ENCODE data around the gene TMC4. TPM values are rescaled to one million over a fixed set of nuclear protein-coding genes. Genes with fewer than 3 reads are reported as not detected.
A peak's percentile ranks its signal among the peaks of the same experiment; 100 is the strongest.
"Not testable (repeated sequence)": the region's sequence is repeated elsewhere in the genome, so short reads cannot be mapped to it uniquely, and the experiment has no call there.

TMC4 gene
- total RNA-seq, result not detected
- polyA plus RNA-seq, result under 1 TPM in 1 of 3 donors, not detected in 2; 0.13 TPM
- 0.17 to 0.86 (median 0.38) reads per million in 6 experiments for total RNA-seq

GRCh38 chr19:54172471-54173358, at the start of gene TMC4:
TSS of gene TMC4 (minus strand) at chr19:54173160. CDS start at chr19:54173117, 43 bp downstream.
- DNase-seq, result no peak
- peak in 1 of 2 donors; percentile 39 for ATAC-seq
- POLR2A ChIA-PET, result interaction anchor here (1.0 to 2.6 kb wide), 3 partner anchors 14 to 35 kb away, joined by 3 to 9 read pairs (median 8); partner anchors contain the start of genes LENG1 and MBOAT7
- Mint-ChIP-seq H3K36me3 (peaks cover 0 to 9% (median 0%) of the 10 kb centered on the region in 3 donors), H3K9me3 (no peaks in the 10 kb centered on the region), H3K27me3 (no peaks in the 10 kb centered on the region), H3K4me3 (no peak within 1 kb of the TSS), H3K4me1 (peaks cover 2 to 16% (median 9%) of the 10 kb centered on the region in 4 donors), H3K27ac (no peak within 1 kb of the TSS)

DNA sequence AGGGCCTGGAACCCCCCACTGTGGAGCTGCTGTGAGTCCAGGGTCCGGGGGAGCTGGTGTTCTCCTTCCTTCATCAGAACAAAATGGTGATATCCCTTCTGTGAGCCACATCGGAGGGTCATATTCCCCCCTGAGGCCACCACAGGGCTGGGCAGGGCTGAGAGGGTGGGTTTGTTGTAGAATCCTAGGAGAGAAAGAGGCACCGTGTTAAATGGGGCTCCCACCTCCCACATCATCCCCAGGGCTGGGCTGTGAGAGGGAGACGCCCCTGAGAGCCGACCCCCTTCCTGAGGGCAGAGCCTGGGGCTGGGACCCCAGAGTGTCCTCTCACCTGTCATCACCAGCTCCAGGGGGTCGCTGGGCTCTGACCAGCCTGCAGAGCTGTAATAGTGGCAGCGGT, 49.0 kb upstream of the TMC4 start:
- H3K27ac Mint-ChIP-seq, POLR2A ChIA-PET, H3K36me3 Mint-ChIP-seq: not testable (repeated sequence)

GRCh38 chr19:54219702-54220101, 46.7 kb upstream of the TMC4 start:
- POLR2A ChIA-PET, H3K36me3 Mint-ChIP-seq, H3K4me3 Mint-ChIP-seq, ATAC-seq, H3K9me3 Mint-ChIP-seq, DNase-seq, H3K27ac Mint-ChIP-seq: not testable (repeated sequence)
- Mint-ChIP-seq H3K27me3 (peaks cover 3 to 18% (median 6%) of the 10 kb centered on the region in 5 donors), H3K4me1 (peaks cover 2 to 12% (median 8%) of the 10 kb centered on the region in 4 donors)

More for the DNA sequence above, 49.0 kb upstream of the TMC4 start:
- not testable (repeated sequence) for ATAC-seq, H3K4me3 Mint-ChIP-seq, DNase-seq, H3K9me3 Mint-ChIP-seq
- peaks cover 3 to 18% (median 6%) of the 10 kb centered on the region in 5 donors for H3K27me3 Mint-ChIP-seq
- peaks cover 2 to 10% (median 7%) of the 10 kb centered on the region in 4 donors for H3K4me1 Mint-ChIP-seq

GRCh38 chr19:54218960-54219661, 46.2 kb upstream of the TMC4 start:
- DNase-seq, result no peak
- no peak for ATAC-seq
- Mint-ChIP-seq H3K4me1 (peaks cover 2 to 12% (median 8%) of the 10 kb centered on the region in 4 donors), H3K27ac (peak overlapping the region in 1 of 10 donors; percentile 37), H3K27me3 (peaks cover 3 to 17% (median 6%) of the 10 kb centered on the region in 5 donors), H3K9me3 (no peaks in the 10 kb centered on the region), H3K36me3 (peaks cover 0 to 5% (median 0%) of the 10 kb centered on the region in 3 donors), H3K4me3 (no peak overlapping the region)
- POLR2A ChIA-PET, result no interaction called here

DNA sequence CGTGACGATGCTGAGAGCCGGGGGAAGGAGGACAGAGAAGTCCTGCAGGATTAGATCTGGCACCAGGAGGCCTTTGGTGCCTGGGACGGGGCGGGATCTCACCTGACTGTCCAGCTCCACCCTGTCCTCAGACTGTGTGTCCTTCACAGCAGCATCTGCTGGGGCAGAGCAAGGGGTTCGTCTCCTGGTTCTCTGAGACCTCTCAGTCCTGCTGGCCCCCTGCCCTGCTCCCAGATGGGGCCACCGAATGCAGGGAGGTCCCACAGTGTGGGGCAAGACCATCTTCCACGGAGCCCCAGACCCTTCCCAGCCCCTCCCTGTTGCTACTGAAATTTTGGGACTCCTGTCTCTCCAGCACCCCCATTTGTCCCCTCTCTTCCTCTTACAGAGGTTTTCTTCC, 45.3 kb upstream of the TMC4 start:
- Mint-ChIP-seq H3K9me3 (no peaks in the 10 kb centered on the region), H3K4me1 (peaks cover 2 to 8% (median 4%) of the 10 kb centered on the region in 4 donors), H3K4me3 (no peak overlapping the region), H3K27me3 (peaks cover 0 to 8% (median 2%) of the 10 kb centered on the region in 5 donors), H3K27ac (no peak overlapping the region), H3K36me3 (peaks cover 0 to 5% (median 0%) of the 10 kb centered on the region in 3 donors)
- no peak for DNase-seq
- ATAC-seq, result no peak
- POLR2A ChIA-PET, result no interaction called here

GRCh38 chr19:54217517-54218247, 44.7 kb upstream of the TMC4 start:
- H3K4me1 Mint-ChIP-seq, DNase-seq, H3K9me3 Mint-ChIP-seq, H3K36me3 Mint-ChIP-seq, ATAC-seq, POLR2A ChIA-PET, H3K4me3 Mint-ChIP-seq, H3K27me3 Mint-ChIP-seq: not testable (repeated sequence)
- peak overlapping the region in 1 of 10 donors; percentile 71 for H3K27ac Mint-ChIP-seq

- ATAC-seq, result no peak
- Mint-ChIP-seq H3K9me3 (no peaks in the 10 kb centered on the region), H3K36me3 (peaks cover 0 to 5% (median 0%) of the 10 kb centered on the region in 3 donors), H3K27ac (no peak overlapping the region), H3K4me3 (no peak overlapping the region), H3K4me1 (peaks cover 0 to 4% (median 2%) of the 10 kb centered on the region in 4 donors), H3K27me3 (peaks cover 0 to 4% (median 0%) of the 10 kb centered on the region in 5 donors)
- no peak for DNase-seq
- POLR2A ChIA-PET, result no interaction called here
These were observed 43.9 kb upstream of the TMC4 start for GRCh38 chr19:54216869-54217268.

DNA sequence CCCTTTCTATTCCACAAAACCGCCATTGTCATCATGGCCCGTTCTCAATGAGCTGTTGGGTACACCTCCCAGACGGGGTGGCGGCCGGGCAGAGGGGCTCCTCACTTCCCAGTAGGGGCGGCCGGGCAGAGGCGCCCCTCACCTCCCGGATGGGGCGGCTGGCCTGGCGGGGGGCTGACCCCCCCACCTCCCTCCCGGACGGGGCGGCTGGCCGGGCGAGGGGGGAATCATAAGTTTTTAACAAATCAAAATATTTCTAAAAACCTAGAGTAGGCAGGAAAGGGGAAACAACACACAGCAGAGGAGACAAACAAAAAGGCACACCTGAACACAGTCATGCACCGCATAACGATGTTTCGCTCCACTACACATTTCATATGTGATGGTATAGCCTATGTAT, 41.8 kb upstream of the TMC4 start:
- H3K27ac Mint-ChIP-seq, POLR2A ChIA-PET: not testable (repeated sequence)

GRCh38 chr19:54214217-54214616, 41.3 kb upstream of the TMC4 start:
- H3K27me3 Mint-ChIP-seq, POLR2A ChIA-PET, ATAC-seq, DNase-seq, H3K27ac Mint-ChIP-seq, H3K9me3 Mint-ChIP-seq, H3K4me3 Mint-ChIP-seq, H3K36me3 Mint-ChIP-seq: not testable (repeated sequence)
- H3K4me1 Mint-ChIP-seq, result peaks cover 13 to 27% (median 22%) of the 10 kb centered on the region in 4 donors

More for the DNA sequence above, 41.8 kb upstream of the TMC4 start:
- H3K36me3 Mint-ChIP-seq, H3K4me3 Mint-ChIP-seq, ATAC-seq, DNase-seq, H3K27me3 Mint-ChIP-seq, H3K9me3 Mint-ChIP-seq: not testable (repeated sequence)
- peaks cover 12 to 21% (median 17%) of the 10 kb centered on the region in 4 donors for H3K4me1 Mint-ChIP-seq

DNA sequence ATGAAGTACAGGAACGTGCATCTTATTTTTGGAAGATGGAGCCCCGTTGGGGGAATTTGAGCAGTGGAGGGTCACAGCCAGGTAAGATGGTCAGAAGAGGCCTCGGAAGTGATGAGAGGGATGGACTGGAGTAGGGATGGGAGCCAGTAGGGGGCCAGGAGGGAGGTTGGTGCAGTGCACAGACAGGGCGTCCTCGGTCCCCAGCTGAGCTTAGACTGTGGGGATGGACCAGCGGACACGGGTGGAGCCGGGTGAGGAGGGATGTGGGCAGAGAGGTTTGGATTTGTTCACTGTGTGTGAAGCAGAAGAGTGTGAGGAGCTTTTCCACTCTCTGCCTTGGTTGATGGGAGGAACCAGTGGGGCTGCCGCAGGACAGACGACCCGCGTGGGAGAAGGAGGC, 38.3 kb upstream of the TMC4 start:
- ATAC-seq (no peak), DNase-seq (no peak)
- Mint-ChIP-seq H3K9me3 (no peaks in the 10 kb centered on the region), H3K27ac (peak overlapping the region; percentile 34 to 93 (median 84)), H3K4me3 (peak overlapping the region in 9 of 10 donors; percentile 15 to 73 (median 56)), H3K36me3 (peaks cover 0 to 28% (median 3%) of the 10 kb centered on the region in 3 donors), H3K4me1 (peaks cover 24 to 54% (median 51%) of the 10 kb centered on the region in 4 donors), H3K27me3 (no peaks in the 10 kb centered on the region)
- POLR2A ChIA-PET, result interaction anchor here (0.7 to 2.5 kb wide), 4 partner anchors 10 to 338 kb away, joined by 3 to 15 read pairs (median 6); partner anchors contain the start of genes MBOAT7 and RPS9

- H3K9me3 Mint-ChIP-seq, result no peaks in the 10 kb centered on the region
These were observed 37.0 kb upstream of the TMC4 start for GRCh38 chr19:54209811-54210494.

More at GRCh38 chr19:54209811-54210494, 37.0 kb upstream of the TMC4 start:
- no peaks in the 10 kb centered on the region for H3K27me3 Mint-ChIP-seq
- DNase-seq (no peak), ATAC-seq (no peak)
- peak overlapping the region; percentile 25 to 93 (median 84) for H3K27ac Mint-ChIP-seq
- peaks cover 0 to 41% (median 11%) of the 10 kb centered on the region in 3 donors for H3K36me3 Mint-ChIP-seq
- POLR2A ChIA-PET, result interaction anchor here (2.1 to 2.5 kb wide), 3 partner anchors 9 to 21 kb away, joined by 8 to 15 read pairs (median 8); partner anchors contain the start of genes MBOAT7, RPS9 and TSEN34
- peak overlapping the region; percentile 30 to 81 (median 68) for H3K4me3 Mint-ChIP-seq
- H3K4me1 Mint-ChIP-seq, result peaks cover 27 to 66% (median 63%) of the 10 kb centered on the region in 4 donors
